OCI-LY7 (cell line): ENCODE results near the gene CYP39A1. TPM values are rescaled to one million over a fixed set of nuclear protein-coding genes. Genes with fewer than 3 reads are reported as not detected.

Source experiments
- BruUV-seq: library from RNA; stranded (reverse); fragments of 400-500 nt; replicated peaks from 2 replicates; lab custom pipeline; 2021; lab: Mats Ljungman, UMichigan
- CTCF ChIA-PET: fragments of 300-600 bp; sonication (Branson Sonifier 250); formaldehyde crosslinking; loops from one replicate; lab custom pipeline; 2022; ENCODE audit warnings: antibody characterized with exemption; ENCODE audit not compliant: unreplicated experiment; lab: Charles Lee
- POLR2A ChIA-PET: fragments of 300-600 bp; sonication (Branson Sonifier 250); formaldehyde crosslinking; loops from one replicate; lab custom pipeline; 2022; ENCODE audit warnings: antibody characterized with exemption; lab: Charles Lee
- DNase-seq: peaks from one replicate; pipeline ENCODE4 v3.0.0-alpha.2; 2015; ENCODE audit warnings: low spot score
- H2AFZ ChIP-seq: fragments of 200-600 bp; sonication (generic), shearing (Covaris generic); 2 replicates; pipeline ENCODE4 v1.6.1; 2014; ENCODE audit warnings: mild to moderate bottlenecking, antibody characterized with exemption, low read length, moderate library complexity
- H3K27ac ChIP-seq: fragments of 200-600 bp; sonication (generic); 2 replicates; pipeline ENCODE4 v1.5.1; 2014; ENCODE audit warnings: mixed run types, low read depth, mild to moderate bottlenecking, moderate library complexity, low read length, inconsistent platforms; ENCODE audit not compliant: poor library complexity, severe bottlenecking
- H3K36me3 ChIP-seq: fragments of 200-600 bp; sonication (generic); 2 replicates; pipeline ENCODE4 v1.6.1; 2014; ENCODE audit warnings: mild to moderate bottlenecking, antibody characterized with exemption, low read length, moderate library complexity, mixed read lengths; ENCODE audit not compliant: insufficient read depth
- H3K4me1 ChIP-seq: fragments of 200-600 bp; sonication (generic); 2 replicates; pipeline ENCODE4 v1.5.1; 2014; ENCODE audit warnings: mild to moderate bottlenecking, low read length; ENCODE audit not compliant: insufficient read depth, poor library complexity, severe bottlenecking
- H3K4me2 ChIP-seq: fragments of 200-600 bp; sonication (generic); 2 replicates; pipeline ENCODE4 v1.6.1; 2014; ENCODE audit warnings: mild to moderate bottlenecking, low read length
- H3K4me3 ChIP-seq: fragments of 200-600 bp; sonication (generic); 2 replicates; pipeline ENCODE4 v1.5.1; 2014; ENCODE audit warnings: mild to moderate bottlenecking, low read depth, low read length; ENCODE audit not compliant: poor library complexity, severe bottlenecking
- H3K79me2 ChIP-seq: fragments of 200-600 bp; sonication (generic); 2 replicates; pipeline ENCODE4 v1.6.1; 2016; ENCODE audit warnings: low read depth, mild to moderate bottlenecking, low read length, moderate library complexity, mixed read lengths; ENCODE audit not compliant: insufficient read depth
- H3K9me2 ChIP-seq: fragments of 200-600 bp; sonication (generic); 2 replicates; pipeline ENCODE4 v1.6.1; 2016; ENCODE audit warnings: mild to moderate bottlenecking, low read length, mixed read lengths; ENCODE audit not compliant: insufficient read depth
- H3K9me3 ChIP-seq: fragments of 200-600 bp; sonication (generic); 2 replicates; pipeline ENCODE4 v1.6.1; 2014; ENCODE audit warnings: mild to moderate bottlenecking, mixed run types, low read length, mixed read lengths
- H4K20me1 ChIP-seq: fragments of 200-600 bp; sonication (generic); 2 replicates; pipeline ENCODE4 v1.6.1; 2014; ENCODE audit warnings: mild to moderate bottlenecking, antibody characterized with exemption, low read length, moderate library complexity, mixed read lengths; ENCODE audit not compliant: insufficient read depth
- CTCF ChIP-seq: fragments of 200-600 bp; sonication (generic); conservative IDR thresholded peaks from 2 replicates; pipeline ENCODE4 v1.5.1; 2014; ENCODE audit warnings: mild to moderate bottlenecking, antibody characterized with exemption, low read length, moderate library complexity, mixed read lengths
- EZH2phosphoT487 ChIP-seq: fragments of 200-600 bp; sonication (generic); IDR thresholded peaks from 2 replicates; pipeline ENCODE4 v1.6.1; 2018; ENCODE audit warnings: low read depth, borderline replicate concordance, mild to moderate bottlenecking, mixed run types, antibody characterized with exemption, low read length, moderate library complexity, mixed read lengths
- intact Hi-C: fragments of 100-400 bp; cut with micrococcal nuclease; formaldehyde crosslinking; loops from one replicate; pipeline ENCODE4 v1.10.0; 2022; ENCODE audit not compliant: unreplicated experiment
- total RNA-seq, 2 experiments: library from RNA; depleted of rRNA in 1 of 2; stranded (reverse); fragments of >200 nt in 1 of 2; shearing (Covaris generic) in 1 of 2; gene quantifications; 2 replicates each; pipeline ENCODE4 v1.2.3, GENCODE V29; 2014 to 2022

The CYP39A1 gene
- total RNA-seq, 2 experiments from 2014 or later = 13.4 to 24.5 TPM

DNA sequence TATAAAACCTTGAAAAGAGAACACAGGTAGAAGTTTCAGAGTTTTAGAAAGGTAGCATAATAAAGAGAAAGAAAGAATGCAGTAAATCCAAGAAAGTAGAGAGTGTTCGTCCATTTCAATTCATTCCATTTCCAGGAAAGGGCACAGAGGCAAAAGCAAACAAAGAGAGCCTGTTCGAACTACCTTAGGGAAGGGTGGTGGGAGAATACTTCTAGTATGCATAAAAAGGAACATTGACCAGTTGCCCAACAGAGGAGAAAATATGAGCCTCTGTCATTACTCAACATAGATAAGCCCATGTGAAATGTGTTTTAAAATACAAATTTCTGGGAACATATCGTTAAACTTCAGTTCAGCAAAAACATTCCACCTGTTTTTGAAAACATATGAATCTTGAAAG lies 60.6 kb downstream of the CYP39A1 start:
- ChIA-PET CTCF (no interaction called here), POLR2A (no interaction called here)
- Histone ChIP-seq H3K36me3 (peaks cover 59% of the 10 kb centered on the region), H4K20me1 (no peaks in the 10 kb centered on the region), H3K27ac (no peak overlapping the region), H3K79me2 (no peaks in the 10 kb centered on the region), H3K4me1 (no peaks in the 10 kb centered on the region), H3K9me3 (peaks cover 15% of the 10 kb centered on the region; the same call in 1 of the 2 replicates), H3K4me3 (no peak overlapping the region), H3K9me2 (no peaks in the 10 kb centered on the region), H2AFZ (no peak overlapping the region), H3K4me2 (no peak overlapping the region)
- no TSS peak for BruUV-seq
- intact Hi-C loops = no loop called here
- DNase-seq = no peak
- TF ChIP-seq CTCF = no peak
- no peak for TF ChIP-seq EZH2phosphoT487

- DNase-seq = no peak
- no TSS peak for BruUV-seq
- H4K20me1 ChIP-seq = no peaks in the 10 kb centered on the region
- no peaks in the 10 kb centered on the region for H3K79me2 ChIP-seq
- no peak overlapping the region for H3K4me2 ChIP-seq
- no peaks in the 10 kb centered on the region for H3K9me2 ChIP-seq
- intact Hi-C loops = no loop called here
- CTCF ChIA-PET = no interaction called here
- H3K4me3 ChIP-seq = no peak overlapping the region
- no peaks in the 10 kb centered on the region for H3K4me1 ChIP-seq
- peaks cover 58% of the 10 kb centered on the region for H3K36me3 ChIP-seq
- TF ChIP-seq CTCF = no peak
- TF ChIP-seq EZH2phosphoT487 = no peak
- no peak overlapping the region for H3K27ac ChIP-seq
- peaks cover 15% of the 10 kb centered on the region; the same call in 1 of the 2 replicates for H3K9me3 ChIP-seq
- POLR2A ChIA-PET = interaction anchor here (0.5 to 1.1 kb wide), 2 partner anchors 19 to 28 kb away, joined by 3 to 4 read pairs; no protein-coding TSS in a partner anchor
- no peak overlapping the region for H2AFZ ChIP-seq
Measured at GRCh38 chr6:46590765-46591164, 61.9 kb downstream of the CYP39A1 start.

- POLR2A ChIA-PET = no interaction called here
- no TSS peak for BruUV-seq
Measured at GRCh38 chr6:46586906-46587305, 65.7 kb downstream of the CYP39A1 start.

More at GRCh38 chr6:46586906-46587305, 65.7 kb downstream of the CYP39A1 start:
- Histone ChIP-seq H3K4me2 (no peak overlapping the region), H3K4me3 (no peak overlapping the region), H2AFZ (no peak overlapping the region), H3K4me1 (no peaks in the 10 kb centered on the region), H3K79me2 (no peaks in the 10 kb centered on the region), H3K9me2 (no peaks in the 10 kb centered on the region), H3K9me3 (no peaks in the 10 kb centered on the region), H4K20me1 (no peaks in the 10 kb centered on the region), H3K27ac (no peak overlapping the region), H3K36me3 (peaks cover 55% of the 10 kb centered on the region)
- CTCF ChIA-PET = no interaction called here
- TF ChIP-seq EZH2phosphoT487 (no peak), CTCF (no peak)
- no peak for DNase-seq
- intact Hi-C loops = no loop called here
